ENCODE measurements around the gene ID2. TPM values are rescaled to one million over a fixed set of nuclear protein-coding genes. Genes with fewer than 3 reads are reported as not detected.

The ID2 gene
- total RNA-seq, 1 donor from 2014 or later, result 431 TPM

GRCh38 chr2:8642366-8643068 lies 39.3 kb upstream of the ID2 start:
- H3K27me3 Mint-ChIP-seq (ENCODE audit: low read depth), result peaks cover 13% of the 10 kb centered on the region
- H3K9me3 Mint-ChIP-seq, result peaks cover under 1% of the 10 kb centered on the region
- H3K4me1 Mint-ChIP-seq (ENCODE audit: low read depth), result peaks cover 2% of the 10 kb centered on the region
- intact Hi-C loops (cut with micrococcal nuclease), result no loop called here
- H3K27ac Mint-ChIP-seq, result no peak overlapping the region
- DNase-seq (ENCODE audit: low spot score), result no peak
- H3K4me3 Mint-ChIP-seq (ENCODE audit: low read depth), result no peak overlapping the region
- no peaks in the 10 kb centered on the region for H3K36me3 Mint-ChIP-seq (ENCODE audit: low read depth)

- H3K27me3 Mint-ChIP-seq (ENCODE audit: low read depth), result peaks cover 7% of the 10 kb centered on the region
- H3K36me3 Mint-ChIP-seq (ENCODE audit: low read depth), result no peaks in the 10 kb centered on the region
- H3K27ac Mint-ChIP-seq, result no peak overlapping the region
- H3K4me3 Mint-ChIP-seq (ENCODE audit: low read depth), result no peak overlapping the region
- DNase-seq (ENCODE audit: low spot score), result no peak
- peaks cover 2% of the 10 kb centered on the region for H3K4me1 Mint-ChIP-seq (ENCODE audit: low read depth)
- intact Hi-C loops (cut with micrococcal nuclease), result no loop called here
- peaks cover 4% of the 10 kb centered on the region for H3K9me3 Mint-ChIP-seq
These were observed 38.4 kb upstream of the ID2 start for GRCh38 chr2:8643250-8643995.

GRCh38 chr2:8643996-8644356 lies 37.9 kb upstream of the ID2 start:
- Mint-ChIP-seq H3K4me3 (ENCODE audit: low read depth) (no peak overlapping the region), H3K27me3 (ENCODE audit: low read depth) (peaks cover 7% of the 10 kb centered on the region), H3K9me3 (peaks cover 4% of the 10 kb centered on the region), H3K4me1 (ENCODE audit: low read depth) (peaks cover 2% of the 10 kb centered on the region), H3K27ac (no peak overlapping the region), H3K36me3 (ENCODE audit: low read depth) (no peaks in the 10 kb centered on the region)
- intact Hi-C loops (cut with micrococcal nuclease), result no loop called here
- no peak for DNase-seq (ENCODE audit: low spot score)

GRCh38 chr2:8644605-8645175 lies 37.2 kb upstream of the ID2 start:
- Mint-ChIP-seq H3K36me3 (ENCODE audit: low read depth) (no peaks in the 10 kb centered on the region), H3K4me3 (ENCODE audit: low read depth) (no peak overlapping the region), H3K4me1 (ENCODE audit: low read depth) (peaks cover 2% of the 10 kb centered on the region), H3K9me3 (peaks cover 4% of the 10 kb centered on the region), H3K27me3 (ENCODE audit: low read depth) (peaks cover 7% of the 10 kb centered on the region), H3K27ac (no peak overlapping the region)
- intact Hi-C loops (cut with micrococcal nuclease), result no loop called here
- no peak for DNase-seq (ENCODE audit: low spot score)

GRCh38 chr2:8645176-8645831 lies 36.6 kb upstream of the ID2 start:
- Mint-ChIP-seq H3K4me3 (ENCODE audit: low read depth) (no peak overlapping the region), H3K27me3 (ENCODE audit: low read depth) (peaks cover 5% of the 10 kb centered on the region), H3K9me3 (peaks cover 4% of the 10 kb centered on the region), H3K36me3 (ENCODE audit: low read depth) (no peaks in the 10 kb centered on the region), H3K4me1 (ENCODE audit: low read depth) (peaks cover 2% of the 10 kb centered on the region), H3K27ac (no peak overlapping the region)
- intact Hi-C loops (cut with micrococcal nuclease), result no loop called here
- DNase-seq (ENCODE audit: low spot score), result no peak

- Mint-ChIP-seq H3K4me1 (ENCODE audit: low read depth) (peaks cover 2% of the 10 kb centered on the region), H3K9me3 (peaks cover 4% of the 10 kb centered on the region), H3K4me3 (ENCODE audit: low read depth) (no peak overlapping the region), H3K27ac (no peak overlapping the region), H3K36me3 (ENCODE audit: low read depth) (no peaks in the 10 kb centered on the region), H3K27me3 (ENCODE audit: low read depth) (peaks cover 2% of the 10 kb centered on the region)
- no peak for DNase-seq (ENCODE audit: low spot score)
- intact Hi-C loops (cut with micrococcal nuclease), result no loop called here
These were observed 35.0 kb upstream of the ID2 start for GRCh38 chr2:8646731-8647461.

GRCh38 chr2:8647462-8647857 lies 34.4 kb upstream of the ID2 start:
- peaks cover 4% of the 10 kb centered on the region for H3K9me3 Mint-ChIP-seq
- H3K27ac Mint-ChIP-seq, result no peak overlapping the region
- no peak for DNase-seq (ENCODE audit: low spot score)
- intact Hi-C loops (cut with micrococcal nuclease), result no loop called here
- H3K27me3 Mint-ChIP-seq (ENCODE audit: low read depth), result peaks cover 4% of the 10 kb centered on the region
- H3K36me3 Mint-ChIP-seq (ENCODE audit: low read depth), result no peaks in the 10 kb centered on the region
- peaks cover 2% of the 10 kb centered on the region for H3K4me1 Mint-ChIP-seq (ENCODE audit: low read depth)
- no peak overlapping the region for H3K4me3 Mint-ChIP-seq (ENCODE audit: low read depth)

- peaks cover 4% of the 10 kb centered on the region for H3K9me3 Mint-ChIP-seq
- no peak for DNase-seq (ENCODE audit: low spot score)
- H3K36me3 Mint-ChIP-seq (ENCODE audit: low read depth), result no peaks in the 10 kb centered on the region
- H3K27ac Mint-ChIP-seq, result no peak overlapping the region
- intact Hi-C loops (cut with micrococcal nuclease), result no loop called here
- H3K27me3 Mint-ChIP-seq (ENCODE audit: low read depth), result peaks cover 4% of the 10 kb centered on the region
- no peak overlapping the region for H3K4me3 Mint-ChIP-seq (ENCODE audit: low read depth)
- peaks cover 2% of the 10 kb centered on the region for H3K4me1 Mint-ChIP-seq (ENCODE audit: low read depth)
These were observed 33.2 kb upstream of the ID2 start for GRCh38 chr2:8648441-8649213.

- no peak for DNase-seq (ENCODE audit: low spot score)
- no peak overlapping the region for H3K27ac Mint-ChIP-seq
- H3K27me3 Mint-ChIP-seq (ENCODE audit: low read depth), result peaks cover 9% of the 10 kb centered on the region
- no peaks in the 10 kb centered on the region for H3K36me3 Mint-ChIP-seq (ENCODE audit: low read depth)
- H3K9me3 Mint-ChIP-seq, result peaks cover 4% of the 10 kb centered on the region
- H3K4me3 Mint-ChIP-seq (ENCODE audit: low read depth), result no peak overlapping the region
- intact Hi-C loops (cut with micrococcal nuclease), result no loop called here
- H3K4me1 Mint-ChIP-seq (ENCODE audit: low read depth), result no peaks in the 10 kb centered on the region
These were observed 32.1 kb upstream of the ID2 start for GRCh38 chr2:8649718-8650117.

GRCh38 chr2:8650256-8650655 lies 31.6 kb upstream of the ID2 start:
- Mint-ChIP-seq H3K4me1 (ENCODE audit: low read depth) (no peaks in the 10 kb centered on the region), H3K9me3 (peaks cover 4% of the 10 kb centered on the region), H3K27ac (no peak overlapping the region), H3K4me3 (ENCODE audit: low read depth) (no peak overlapping the region), H3K36me3 (ENCODE audit: low read depth) (no peaks in the 10 kb centered on the region), H3K27me3 (ENCODE audit: low read depth) (peaks cover 11% of the 10 kb centered on the region)
- intact Hi-C loops (cut with micrococcal nuclease), result no loop called here
- DNase-seq (ENCODE audit: low spot score), result no peak

- H3K27ac Mint-ChIP-seq, result no peak overlapping the region
- H3K36me3 Mint-ChIP-seq (ENCODE audit: low read depth), result no peaks in the 10 kb centered on the region
- H3K4me1 Mint-ChIP-seq (ENCODE audit: low read depth), result peaks cover 14% of the 10 kb centered on the region
- H3K4me3 Mint-ChIP-seq (ENCODE audit: low read depth), result no peak overlapping the region
- peaks cover 17% of the 10 kb centered on the region for H3K27me3 Mint-ChIP-seq (ENCODE audit: low read depth)
- no peaks in the 10 kb centered on the region for H3K9me3 Mint-ChIP-seq
- DNase-seq (ENCODE audit: low spot score), result no peak
- intact Hi-C loops (cut with micrococcal nuclease), result no loop called here
These were observed 29.0 kb upstream of the ID2 start for GRCh38 chr2:8652774-8653426.

Data from activated T-helper 2 cell treated with anti-CD3 and anti-CD28 coated beads, Interferon-gamma antibody, Interleukin-2, Interleukin-4, amounts not matched to agents 10 μg/mL and 5 μg/mL and 100 μg/mL, durations not matched to agents 14 hours and 24 hours and 36 hours (primary cell).